HCT116 (cell line): ENCODE measurements around the gene SMTNL2. TPM values are rescaled to one million over a fixed set of nuclear protein-coding genes. Genes with fewer than 3 reads are reported as not detected.
"Not testable (repeated sequence)": the region's sequence is repeated elsewhere in the genome, so short reads cannot be mapped to it uniquely, and the experiment has no call there.

Source experiments
- ATAC-seq: fragments of 200-7000 bp; cut with Tn5 transposase; 2 replicates; pipeline ENCODE4 v1.9.1; 2020; ENCODE audit warnings: mild to moderate bottlenecking, moderate library complexity
- BruUV-seq: library from RNA; stranded (reverse); fragments of 400-500 nt; replicated peaks from 2 replicates; lab custom pipeline; 2021; lab: Mats Ljungman, UMichigan
- CTCF ChIA-PET: fragments of 300-600 bp; sonication (Branson Sonifier 250); formaldehyde crosslinking; loops from one replicate; lab custom pipeline; 2021; ENCODE audit warnings: antibody characterized with exemption; lab: Charles Lee
- POLR2A ChIA-PET: fragments of 300-600, 350-600 bp; sonication (Branson Sonifier 250); formaldehyde crosslinking; loops from one replicate; lab custom pipeline; 2021; ENCODE audit warnings: antibody characterized with exemption; lab: Charles Lee
- RAD21 ChIA-PET, 2 experiments: fragments of 300-600 bp; sonication (Branson Sonifier 250); formaldehyde crosslinking; loops; one replicate each; lab custom pipeline; 2023; ENCODE audit warnings: low total read pairs in 2 of 2; ENCODE audit not compliant: uncharacterized antibody in 2 of 2, unreplicated experiment in 2 of 2, low non-redundant PET in 1 of 2; lab: Charles Lee
- DNase-seq: peaks from one replicate; pipeline ENCODE4 v3.0.0-alpha.2; 2010; ENCODE audit warnings: low read depth, low spot score
- H2AFZ ChIP-seq: fragments of 200-600 bp; shearing (Covaris generic), sonication (generic); 2 replicates; pipeline ENCODE4 v1.6.1; 2017; ENCODE audit warnings: low read depth, mixed run types, mixed read lengths, antibody characterized with exemption, low read length; ENCODE audit not compliant: poor library complexity, severe bottlenecking
- H3K27ac ChIP-seq: 2 replicates; pipeline ENCODE4 v1.5.1; 2012; ENCODE audit warnings: low read depth, low read length
- H3K27me3 ChIP-seq: fragments of 200-600 bp; sonication (generic); 2 replicates; pipeline ENCODE4 v1.6.1; 2016; ENCODE audit warnings: mixed run types, low read length, mixed read lengths; ENCODE audit not compliant: insufficient read depth
- H3K36me3 ChIP-seq, 2 experiments: fragments of 200-500 bp in 1 of 2; fragments of 200-600 bp in 1 of 2; sonication (Bioruptor generic) in 1 of 2; sonication (generic) in 1 of 2; 2 replicates each; pipeline versions ENCODE4 v1.5.1 to v1.6.1; 2014 to 2016; ENCODE audit warnings: low read length in 2 of 2, inconsistent platforms in 1 of 2, mixed read lengths in 1 of 2, mixed run types in 1 of 2; ENCODE audit not compliant: insufficient read depth in 2 of 2, control insufficient read depth in 1 of 2
- H3K4me1 ChIP-seq, 2 experiments: fragments of 200-600 bp in 1 of 2; sonication (generic) in 1 of 2; 2 replicates each; pipeline versions ENCODE4 v1.5.1 to v1.6.1; 2012 to 2017; ENCODE audit warnings: low read length in 2 of 2, inconsistent platforms in 1 of 2, mild to moderate bottlenecking in 1 of 2, mixed read lengths in 1 of 2, mixed run types in 1 of 2, moderate library complexity in 1 of 2; ENCODE audit not compliant: insufficient read depth in 2 of 2, control insufficient read depth in 1 of 2
- H3K4me2 ChIP-seq: fragments of 200-600 bp; sonication (generic); 2 replicates; pipeline ENCODE4 v1.6.1; 2017; ENCODE audit warnings: mixed run types, low read length, mixed read lengths
- H3K4me3 ChIP-seq, 2 experiments: fragments of 200-600 bp in 1 of 2; sonication (generic) in 1 of 2; replicated peaks in 1 of 2; 2 replicates each; pipeline ENCODE4 v1.5.1; 2011 to 2016; ENCODE audit warnings: low read length in 2 of 2, control low read depth in 1 of 2, low read depth in 1 of 2, mild to moderate bottlenecking in 1 of 2, mixed read lengths in 1 of 2, mixed run types in 1 of 2
- H3K79me2 ChIP-seq: fragments of 200-600 bp; sonication (generic); 2 replicates; pipeline ENCODE4 v1.6.1; 2017; ENCODE audit warnings: mild to moderate bottlenecking, mixed run types, low read length, moderate library complexity, mixed read lengths; ENCODE audit not compliant: insufficient read depth
- H3K9ac ChIP-seq: fragments of 200-600 bp; sonication (generic); 2 replicates; pipeline ENCODE4 v1.6.1; 2016; ENCODE audit warnings: low read length, mixed read lengths
- H3K9me2 ChIP-seq: fragments of 200-600 bp; sonication (generic), shearing (Covaris generic); 2 replicates; pipeline ENCODE4 v1.6.1; 2017; ENCODE audit warnings: mixed run types, mild to moderate bottlenecking, moderate library complexity; ENCODE audit not compliant: insufficient read depth
- H3K9me3 ChIP-seq, 2 experiments: fragments of 200-500 bp in 1 of 2; fragments of 200-600 bp in 1 of 2; sonication (Bioruptor generic) in 1 of 2; sonication (generic) in 1 of 2; 2 replicates each; pipeline ENCODE4 v1.6.1; 2014 to 2017; ENCODE audit warnings: low read length in 2 of 2, mixed read lengths in 2 of 2, inconsistent platforms in 1 of 2, low read depth in 1 of 2, mild to moderate bottlenecking in 1 of 2, mixed run types in 1 of 2, moderate library complexity in 1 of 2; ENCODE audit not compliant: control insufficient read depth in 1 of 2, insufficient read depth in 1 of 2
- H4K20me1 ChIP-seq: fragments of 200-600 bp; sonication (generic), shearing (Covaris generic); 2 replicates; pipeline ENCODE4 v1.6.1; 2017; ENCODE audit warnings: mixed run types, mild to moderate bottlenecking, moderate library complexity; ENCODE audit not compliant: insufficient read depth
- ATF3 ChIP-seq: IDR thresholded peaks from 2 replicates; pipeline ENCODE4 v1.6.1; 2012
- FOSL1 ChIP-seq: IDR thresholded peaks from 2 replicates; pipeline ENCODE4 v1.6.1; 2012; ENCODE audit warnings: low read depth
- SIN3A ChIP-seq: IDR thresholded peaks from 2 replicates; pipeline ENCODE4 v1.6.1; 2012; ENCODE audit warnings: low read depth
- YY1 ChIP-seq: IDR thresholded peaks from 2 replicates; pipeline ENCODE4 v1.6.1; 2011; ENCODE audit warnings: low read length, low read depth, moderate library complexity, mild to moderate bottlenecking; ENCODE audit not compliant: insufficient replicate concordance; ENCODE audit errors: extremely low read depth
- ZFX ChIP-seq: fragments of 450-650 bp; IDR thresholded peaks from 2 replicates; pipeline ENCODE4 v1.6.1; 2017
- intact Hi-C: fragments of 100-400 bp; cut with micrococcal nuclease; formaldehyde crosslinking; loops from 2 replicates; pipeline ENCODE4 v1.10.0; 2022
- total RNA-seq: library from RNA; stranded (reverse); gene quantifications from one replicate; pipeline ENCODE4 v1.2.1, GENCODE V29; 2021; ENCODE audit not compliant: unreplicated experiment

Gene SMTNL2
- total RNA-seq, 1 experiment from 2014 or later, result 2.3 TPM

DNA sequence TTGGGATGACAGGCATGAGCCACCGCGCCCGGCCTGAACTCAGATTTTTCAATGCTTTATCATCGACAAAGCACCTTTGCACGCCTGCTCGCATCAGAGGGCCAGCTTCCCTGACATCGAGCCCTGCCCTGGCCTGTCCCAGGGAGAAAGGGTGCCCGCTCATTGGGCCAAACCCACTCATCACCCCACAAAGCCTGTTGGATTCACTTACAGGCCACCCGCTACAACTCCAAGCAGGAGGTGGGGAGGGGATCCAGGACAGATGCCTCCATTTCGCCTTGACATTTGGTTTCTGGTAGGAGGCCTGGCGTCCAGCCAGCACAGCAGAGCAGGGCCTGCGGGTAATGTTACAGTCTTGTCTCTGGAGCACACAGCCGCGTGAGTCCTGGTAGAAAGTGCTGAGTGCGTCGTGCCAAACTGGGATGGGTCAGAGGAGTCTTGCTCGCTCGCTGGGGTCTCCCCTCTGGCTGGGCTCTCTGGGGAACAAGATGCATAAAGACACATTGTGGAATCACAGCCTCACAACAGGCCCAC lies 19.8 kb downstream of the SMTNL2 start:
- no TSS peak for BruUV-seq
- intact Hi-C loops, result no loop called here

GRCh38 chr17:4604736-4605135 lies 20.4 kb downstream of the SMTNL2 start:
- H2AFZ ChIP-seq, H3K9me3 ChIP-seq, H3K36me3 ChIP-seq, H3K27me3 ChIP-seq, H4K20me1 ChIP-seq, BruUV-seq, H3K4me1 ChIP-seq, intact Hi-C loops, H3K4me3 ChIP-seq, RAD21 ChIA-PET, H3K27ac ChIP-seq, H3K9me2 ChIP-seq, POLR2A ChIA-PET, DNase-seq, ATAC-seq, H3K9ac ChIP-seq, CTCF ChIA-PET, H3K79me2 ChIP-seq, H3K4me2 ChIP-seq: not testable (repeated sequence)

More for the DNA sequence above, 19.8 kb downstream of the SMTNL2 start:
- RAD21 ChIA-PET, result no interaction called here
- H3K4me3 ChIP-seq, result no peak overlapping the region
- no peak overlapping the region for H3K4me2 ChIP-seq
- H3K9me3 ChIP-seq, result no peaks in the 10 kb centered on the region
- no peak for DNase-seq
- H3K9ac ChIP-seq, result no peak overlapping the region
- H3K9me2 ChIP-seq, result no peaks in the 10 kb centered on the region
- H3K27me3 ChIP-seq, result no peaks in the 10 kb centered on the region
- no peak for TF ChIP-seq FOSL1
- TF ChIP-seq SIN3A, result no peak
- no peak for TF ChIP-seq ZFX
- no peak for TF ChIP-seq YY1
- no peak for TF ChIP-seq ATF3
- H4K20me1 ChIP-seq, result no peaks in the 10 kb centered on the region
- no peak overlapping the region for H2AFZ ChIP-seq
- CTCF ChIA-PET, result no interaction called here
- no peaks in the 10 kb centered on the region for H3K36me3 ChIP-seq
- H3K27ac ChIP-seq, result no peak overlapping the region
- POLR2A ChIA-PET, result no interaction called here
- no peaks in the 10 kb centered on the region; a peak in 1 of 4 replicates for H3K4me1 ChIP-seq
- no peak for ATAC-seq
- H3K79me2 ChIP-seq, result no peaks in the 10 kb centered on the region
